ENCODE data around the gene AAMDC.

GRCh38 chr11:77784572-77784971 is 36.4 kb upstream of the AAMDC start:
- TF ChIP-seq POLR2A (IDR thresholded peaks at IDR 0.05) = no peak
- no peak for TF ChIP-seq CTCF (IDR thresholded peaks at IDR 0.05 in 8 of 11, conservative IDR thresholded peaks at IDR 0.05 in 3 of 11)
- no peak for TF ChIP-seq POLR2AphosphoS5 (IDR thresholded peaks at IDR 0.05)
